Measurements from ENCODE around the gene NDUFB1. TPM values are rescaled to one million over a fixed set of nuclear protein-coding genes. Genes with fewer than 3 reads are reported as not detected.

NDUFB1 gene
- total and polyA plus RNA-seq, 11 donors = 295 to 4,751 (median 463) TPM

- intact Hi-C loops (cut with DNase I) = no loop called here
- H3K27me3 ChIP-seq = no peaks in the 10 kb centered on the region
- 94 to 96% (median 95%) methylated on average over 5 of the region's 5 CpGs for WGBS, 4 donors
- H3K4me3 ChIP-seq = no peak overlapping the region
- no peaks in the 10 kb centered on the region for H3K9me3 ChIP-seq
- DNase-seq = no peak
- TF ChIP-seq POLR2A (IDR thresholded peaks at IDR 0.05) = no peak
- TF ChIP-seq CTCF (IDR thresholded peaks at IDR 0.05) = no peak
- no peak overlapping the region for H3K27ac ChIP-seq
- ATAC-seq = no peak
- no peaks in the 10 kb centered on the region for H3K4me1 ChIP-seq
- peaks cover 0 to 98% (median 77%) of the 10 kb centered on the region in 9 donors for H3K36me3 ChIP-seq
These were observed 33.0 kb downstream of the NDUFB1 start for GRCh38 chr14:92088494-92088893.

GRCh38 chr14:92074555-92074954 is 47.0 kb downstream of the NDUFB1 start:
- ATAC-seq = no peak
- peaks cover 0 to 99% (median 79%) of the 10 kb centered on the region in 9 donors for H3K36me3 ChIP-seq
- H3K9me3 ChIP-seq = no peaks in the 10 kb centered on the region
- no peaks in the 10 kb centered on the region for H3K27me3 ChIP-seq
- DNase-seq = no peak
- intact Hi-C loops (cut with DNase I) = no loop called here
- no peak overlapping the region for H3K27ac ChIP-seq
- TF ChIP-seq CTCF (IDR thresholded peaks at IDR 0.05) = no peak
- no peak for TF ChIP-seq POLR2A (IDR thresholded peaks at IDR 0.05)
- H3K4me1 ChIP-seq = no peaks in the 10 kb centered on the region
- no peak overlapping the region for H3K4me3 ChIP-seq

Other genes with a start within 250 kb of the NDUFB1 start
- gene FBLN5, start 174.0 kb downstream of the NDUFB1 start, total RNA-seq = 100 to 1,000 TPM in 1 of 9 donors, 10 to 100 TPM in 8; 26.6 to 129 (median 40.3) TPM
- 10 to 100 TPM; 26.0 to 33.3 TPM for gene FBLN5, start 174.0 kb downstream of the NDUFB1 start, polyA plus RNA-seq
- gene TRIP11, start 81.6 kb downstream of the NDUFB1 start, total RNA-seq = 10 to 100 TPM; 24.7 to 68.6 (median 55.4) TPM
- 1 to 10 TPM; 4.8 to 8.5 TPM for gene TRIP11, start 81.6 kb downstream of the NDUFB1 start, polyA plus RNA-seq
- 10 to 100 TPM; 11.0 to 27.1 (median 16.3) TPM for gene ATXN3, start 15.1 kb downstream of the NDUFB1 start, total RNA-seq
- gene ATXN3, start 15.1 kb downstream of the NDUFB1 start, polyA plus RNA-seq = 10 to 100 TPM in 1 of 2 donors, 1 to 10 TPM in 1; 10.0 to 10.6 TPM
- 10 to 100 TPM; 24.5 to 51.7 (median 44.2) TPM for gene CPSF2, start 263 bp upstream of the NDUFB1 start, total RNA-seq
- gene CPSF2, start 263 bp upstream of the NDUFB1 start, polyA plus RNA-seq = 10 to 100 TPM in 1 of 2 donors, 1 to 10 TPM in 1; 4.8 to 15.3 TPM
- 1 to 10 TPM in 1 of 9 donors, under 1 TPM in 8; 0.05 to 1.6 (median 0.24) TPM for gene SLC24A4, start 201.5 kb upstream of the NDUFB1 start, total RNA-seq
- gene SLC24A4, start 201.5 kb upstream of the NDUFB1 start, polyA plus RNA-seq = under 1 TPM; 0.08 to 0.19 TPM

All from heart left ventricle (tissue), 16 donors.